GM20000 (cell line): ENCODE measurements around the gene ITGB7.
A peak's percentile ranks its signal among the peaks of the same experiment; 100 is the strongest.

ENCODE experiments used
- DNase-seq: peaks from one replicate; pipeline ENCODE4 v3.0.0; 2012; ENCODE audit warnings: low spot score
- TF ChIP-seq, protein P1 (sequence below): IDR thresholded peaks from 2 replicates; pipeline ENCODE4 v1.5.1; 2012; ENCODE audit warnings: mild to moderate bottlenecking, control low read depth; ENCODE audit errors: extremely low read depth, missing control alignments

Gene ITGB7

DNA sequence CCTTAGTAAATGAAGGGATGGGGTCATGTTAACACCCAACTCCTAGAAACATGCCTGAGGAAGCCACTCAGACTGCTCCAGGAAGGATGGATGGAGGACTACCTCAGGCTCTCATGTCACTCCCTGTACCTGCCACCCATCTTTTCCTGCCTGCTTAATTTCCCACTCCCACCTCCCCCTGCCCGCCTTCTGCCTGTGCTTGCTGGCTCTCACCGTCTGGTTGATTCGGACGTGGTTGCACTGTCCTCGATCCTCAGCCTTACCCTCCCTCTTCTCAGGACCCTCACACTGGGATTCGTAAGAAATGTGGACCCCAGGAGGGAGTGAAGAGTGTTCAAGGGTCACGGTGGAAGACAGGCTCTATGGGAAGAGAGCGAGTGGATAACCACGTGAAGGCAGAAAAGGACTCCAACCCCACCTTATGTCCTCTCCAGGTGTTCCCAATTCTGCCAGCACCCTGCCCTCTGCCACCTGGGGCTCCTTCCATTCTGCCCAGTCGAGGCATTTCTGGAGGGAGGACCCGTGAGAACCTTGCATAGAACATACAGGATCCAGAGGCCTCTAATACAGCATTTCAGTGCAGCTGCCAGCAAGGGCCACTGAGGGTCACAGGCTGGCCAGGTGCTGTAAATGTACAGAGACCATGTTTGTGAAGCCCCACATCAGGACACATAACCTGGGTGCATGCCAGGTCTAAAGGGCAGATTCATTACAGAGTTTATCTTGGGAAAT lies 12.9 kb downstream of the ITGB7 start:
- DNase-seq, result no peak
- TF ChIP-seq, protein P1, sequence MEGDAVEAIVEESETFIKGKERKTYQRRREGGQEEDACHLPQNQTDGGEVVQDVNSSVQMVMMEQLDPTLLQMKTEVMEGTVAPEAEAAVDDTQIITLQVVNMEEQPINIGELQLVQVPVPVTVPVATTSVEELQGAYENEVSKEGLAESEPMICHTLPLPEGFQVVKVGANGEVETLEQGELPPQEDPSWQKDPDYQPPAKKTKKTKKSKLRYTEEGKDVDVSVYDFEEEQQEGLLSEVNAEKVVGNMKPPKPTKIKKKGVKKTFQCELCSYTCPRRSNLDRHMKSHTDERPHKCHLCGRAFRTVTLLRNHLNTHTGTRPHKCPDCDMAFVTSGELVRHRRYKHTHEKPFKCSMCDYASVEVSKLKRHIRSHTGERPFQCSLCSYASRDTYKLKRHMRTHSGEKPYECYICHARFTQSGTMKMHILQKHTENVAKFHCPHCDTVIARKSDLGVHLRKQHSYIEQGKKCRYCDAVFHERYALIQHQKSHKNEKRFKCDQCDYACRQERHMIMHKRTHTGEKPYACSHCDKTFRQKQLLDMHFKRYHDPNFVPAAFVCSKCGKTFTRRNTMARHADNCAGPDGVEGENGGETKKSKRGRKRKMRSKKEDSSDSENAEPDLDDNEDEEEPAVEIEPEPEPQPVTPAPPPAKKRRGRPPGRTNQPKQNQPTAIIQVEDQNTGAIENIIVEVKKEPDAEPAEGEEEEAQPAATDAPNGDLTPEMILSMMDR, result no peak

DNA sequence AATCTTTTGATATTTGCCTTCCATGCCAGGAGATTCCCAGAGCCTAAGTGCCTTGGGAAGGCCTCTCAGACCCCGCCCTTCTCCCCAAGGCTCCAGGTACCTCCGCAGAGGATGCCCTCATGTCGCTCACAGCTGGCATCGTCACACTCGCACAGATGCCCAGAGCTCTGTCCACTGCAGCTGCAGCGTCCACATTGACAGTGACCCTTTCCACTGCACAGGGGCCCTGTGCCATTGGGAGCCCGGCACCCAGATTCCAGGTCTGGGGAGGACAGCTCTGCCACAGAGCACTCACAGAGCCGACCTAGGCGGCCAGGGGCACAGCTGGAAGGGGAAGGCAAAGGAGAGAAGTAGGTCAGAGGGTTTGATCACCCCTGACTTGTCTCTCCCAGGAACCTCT lies 14.0 kb downstream of the ITGB7 start:
- DNase-seq, result no peak
- TF ChIP-seq, protein P1, result no peak

DNA sequence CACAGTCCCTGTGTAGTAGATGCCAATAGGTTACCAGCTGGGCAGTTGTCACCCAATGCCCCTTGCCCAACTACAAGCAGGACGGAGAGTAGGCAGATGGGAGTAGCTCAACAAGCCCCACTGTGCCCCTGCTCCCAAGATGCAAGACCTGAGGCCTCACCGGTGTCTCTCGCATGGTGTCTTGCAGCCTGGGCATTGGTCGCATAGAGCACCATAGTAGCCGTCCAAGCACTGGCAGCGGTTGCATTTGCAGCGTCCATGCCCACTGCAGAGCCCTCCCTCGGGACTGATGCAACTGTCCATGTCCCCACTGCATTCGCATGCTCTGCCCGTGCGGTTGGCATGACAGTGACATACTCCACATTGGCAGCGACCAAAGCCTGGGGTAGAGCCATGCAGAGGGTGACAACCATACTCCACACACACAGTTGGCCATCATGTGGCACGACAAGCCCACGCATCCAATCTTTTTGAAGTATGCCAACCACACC lies 14.5 kb downstream of the ITGB7 start:
- no peak for DNase-seq

DNA sequence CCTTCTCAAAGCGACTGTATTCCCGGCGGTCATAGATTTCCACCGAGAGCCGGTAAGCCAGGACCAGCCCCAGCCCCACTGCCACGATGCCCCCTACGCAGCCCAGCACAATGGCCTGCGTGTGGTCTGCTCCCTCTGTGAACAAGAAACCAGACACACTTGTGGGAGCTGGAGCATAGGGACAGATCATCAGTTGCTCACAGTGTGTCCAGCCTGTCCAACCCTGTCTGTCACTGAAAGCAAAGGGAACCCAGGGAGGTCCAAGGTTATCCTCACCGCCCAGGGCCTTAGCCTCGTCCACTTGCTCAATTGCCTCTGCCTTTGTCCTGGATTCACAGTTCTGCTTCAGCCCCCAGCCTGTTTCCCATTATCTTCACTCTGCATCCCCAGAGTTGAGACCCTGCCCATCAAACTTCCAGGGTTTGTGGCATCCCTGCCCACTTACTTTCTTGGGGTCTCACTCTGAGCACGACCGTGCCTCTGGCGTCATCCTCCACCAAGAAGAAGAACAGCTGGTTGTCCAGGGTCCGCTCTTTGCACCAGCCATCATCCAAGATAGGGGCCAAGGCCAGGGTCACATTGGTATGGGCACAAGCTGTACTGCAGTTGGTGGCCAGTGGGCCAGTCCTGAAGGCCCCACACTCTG lies 15.0 kb downstream of the ITGB7 start:
- DNase-seq, result no peak
- TF ChIP-seq, protein P1, result no peak

More for the DNA sequence above, 14.5 kb downstream of the ITGB7 start:
- TF ChIP-seq, protein P1, result no peak

DNA sequence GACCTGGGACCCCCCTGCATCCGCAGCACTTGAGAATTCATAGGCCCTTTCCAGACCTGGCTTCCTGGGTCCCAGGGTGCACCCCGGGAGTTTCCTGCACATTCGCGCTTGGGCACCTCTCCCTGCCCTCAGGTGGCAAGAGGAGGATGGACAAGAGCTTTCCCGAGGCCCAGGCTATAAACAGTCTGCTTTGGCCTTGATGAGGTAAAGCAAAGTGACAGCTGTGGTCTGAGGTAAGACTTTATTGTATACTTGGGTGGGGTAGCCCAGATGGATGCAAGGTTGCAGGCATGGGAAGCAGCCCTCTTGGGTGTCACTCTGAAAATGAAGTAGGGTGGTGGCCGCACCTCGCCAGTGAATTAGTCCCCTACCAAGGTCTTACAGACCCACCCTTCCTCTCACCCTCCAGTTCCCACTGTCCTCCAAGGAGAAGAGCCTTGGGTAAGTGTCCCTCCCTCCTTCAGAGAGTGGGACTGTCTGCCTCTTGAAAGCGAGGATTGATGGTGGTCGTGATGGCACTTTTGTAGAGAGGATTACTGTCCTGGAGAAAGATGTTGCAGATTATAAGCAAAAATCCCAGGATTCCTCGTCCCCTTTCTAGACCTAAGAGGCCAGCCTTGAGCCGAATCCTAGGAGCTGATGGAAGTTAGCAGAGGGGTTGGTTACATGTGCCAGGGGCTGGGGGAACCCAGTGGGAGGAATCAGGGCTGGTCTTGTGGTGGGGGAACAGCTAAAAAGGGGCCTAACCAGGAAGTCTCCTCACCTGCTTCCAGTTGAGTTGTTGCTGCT lies 15.8 kb downstream of the ITGB7 start:
- no peak for DNase-seq
- TF ChIP-seq, protein P1, result no peak

DNA sequence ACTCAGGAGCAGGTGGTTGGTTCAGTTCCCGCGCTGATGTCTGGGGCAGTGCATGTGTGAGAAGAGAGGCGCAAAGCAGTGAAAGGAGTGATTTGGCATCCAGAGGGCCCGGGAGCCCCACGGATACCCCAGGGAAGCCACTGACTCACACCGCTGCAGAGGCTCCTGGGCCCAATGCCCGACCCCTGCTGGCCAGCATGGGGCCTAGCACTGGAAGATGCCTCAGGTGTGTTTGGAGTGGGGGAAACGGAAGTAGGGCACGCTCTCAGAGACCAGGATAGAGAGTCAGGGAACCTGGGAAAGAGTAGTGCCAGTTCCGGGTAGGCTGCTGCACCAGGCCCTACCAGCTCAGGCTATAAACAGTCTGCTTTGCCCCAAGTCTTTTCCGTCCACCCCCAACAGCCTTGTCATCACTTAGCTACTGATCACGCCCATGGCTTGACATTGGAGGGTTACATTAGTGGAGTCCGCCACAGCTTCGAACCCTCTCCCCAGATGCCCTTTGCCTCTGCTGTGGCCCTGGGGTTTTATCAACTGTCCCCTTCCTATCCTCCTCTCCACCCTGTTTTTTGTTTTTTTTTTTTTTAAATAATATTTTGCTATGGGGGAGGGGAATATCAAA lies 16.8 kb downstream of the ITGB7 start:
- peak; percentile 68 for DNase-seq
- TF ChIP-seq, protein P1, result peak; percentile 70
